AG04449 (cell line): Measurements from ENCODE around the gene LDB2.

Source experiments
- CTCF ChIA-PET: fragments of 350-600 bp; formaldehyde crosslinking; extraction: SDS; loops from one replicate; lab custom pipeline; 2021; ENCODE audit warnings: antibody characterized with exemption; lab: Yijun Ruan, JAX
- POLR2A ChIA-PET: fragments of 400-600, 350-600 bp; formaldehyde crosslinking; extraction: SDS; loops from one replicate; lab custom pipeline; 2020; ENCODE audit warnings: antibody characterized with exemption, inconsistent platforms; lab: Yijun Ruan, JAX
- DNase-seq: peaks from one replicate; pipeline ENCODE4 v3.0.0-alpha.2; 2010; ENCODE audit warnings: low read depth, low spot score
- H3K4me3 ChIP-seq: 2 replicates; pipeline ENCODE4 v1.5.1; 2011; ENCODE audit warnings: low read depth, mild to moderate bottlenecking, control low read depth, low read length
- TF ChIP-seq, protein P1 (sequence below): IDR thresholded peaks from one replicate; pipeline ENCODE4 v1.5.1; 2011; ENCODE audit warnings: mild to moderate bottlenecking, moderate library complexity, low read length, control low read depth, inconsistent platforms; ENCODE audit not compliant: insufficient read depth; ENCODE audit errors: missing control alignments

Gene LDB2

GRCh38 chr4:16672421-16672820, 226.0 kb downstream of the LDB2 start:
- CTCF ChIA-PET, result no interaction called here
- no peak for DNase-seq
- POLR2A ChIA-PET, result no interaction called here
- H3K4me3 ChIP-seq, result no peak overlapping the region
- TF ChIP-seq, protein P1, sequence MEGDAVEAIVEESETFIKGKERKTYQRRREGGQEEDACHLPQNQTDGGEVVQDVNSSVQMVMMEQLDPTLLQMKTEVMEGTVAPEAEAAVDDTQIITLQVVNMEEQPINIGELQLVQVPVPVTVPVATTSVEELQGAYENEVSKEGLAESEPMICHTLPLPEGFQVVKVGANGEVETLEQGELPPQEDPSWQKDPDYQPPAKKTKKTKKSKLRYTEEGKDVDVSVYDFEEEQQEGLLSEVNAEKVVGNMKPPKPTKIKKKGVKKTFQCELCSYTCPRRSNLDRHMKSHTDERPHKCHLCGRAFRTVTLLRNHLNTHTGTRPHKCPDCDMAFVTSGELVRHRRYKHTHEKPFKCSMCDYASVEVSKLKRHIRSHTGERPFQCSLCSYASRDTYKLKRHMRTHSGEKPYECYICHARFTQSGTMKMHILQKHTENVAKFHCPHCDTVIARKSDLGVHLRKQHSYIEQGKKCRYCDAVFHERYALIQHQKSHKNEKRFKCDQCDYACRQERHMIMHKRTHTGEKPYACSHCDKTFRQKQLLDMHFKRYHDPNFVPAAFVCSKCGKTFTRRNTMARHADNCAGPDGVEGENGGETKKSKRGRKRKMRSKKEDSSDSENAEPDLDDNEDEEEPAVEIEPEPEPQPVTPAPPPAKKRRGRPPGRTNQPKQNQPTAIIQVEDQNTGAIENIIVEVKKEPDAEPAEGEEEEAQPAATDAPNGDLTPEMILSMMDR, result no peak

- ChIA-PET CTCF (no interaction called here), POLR2A (no interaction called here)
- TF ChIP-seq, protein P1, result no peak
- no peak for DNase-seq
- no peak overlapping the region for H3K4me3 ChIP-seq
Observed at GRCh38 chr4:16671741-16672140, 226.7 kb downstream of the LDB2 start.

DNA sequence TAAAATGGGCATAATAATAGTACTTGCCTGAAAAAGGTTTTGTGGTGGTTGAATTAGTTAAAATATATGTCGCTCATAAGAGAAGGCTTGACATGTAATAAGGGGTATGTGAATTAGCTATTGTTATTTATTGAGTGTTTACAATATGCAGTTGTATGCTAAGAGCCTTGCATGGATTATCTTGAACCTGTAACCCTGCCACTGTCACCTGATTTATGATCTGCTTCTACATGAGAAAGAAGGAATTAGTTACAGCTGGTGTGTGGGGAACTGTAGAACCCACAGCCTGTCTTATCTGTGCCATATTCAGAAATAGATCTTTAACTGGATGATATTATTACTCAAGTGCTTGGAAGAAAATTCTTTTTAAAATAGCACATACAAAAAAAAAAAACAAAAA, 227.7 kb downstream of the LDB2 start:
- no peak for DNase-seq
- no peak overlapping the region for H3K4me3 ChIP-seq
- ChIA-PET CTCF (interaction anchor here (1.0 kb wide), 1 partner anchor 14 kb away, joined by 3 read pairs; no protein-coding TSS in a partner anchor), POLR2A (no interaction called here)
- TF ChIP-seq, protein P1, result no peak

DNA sequence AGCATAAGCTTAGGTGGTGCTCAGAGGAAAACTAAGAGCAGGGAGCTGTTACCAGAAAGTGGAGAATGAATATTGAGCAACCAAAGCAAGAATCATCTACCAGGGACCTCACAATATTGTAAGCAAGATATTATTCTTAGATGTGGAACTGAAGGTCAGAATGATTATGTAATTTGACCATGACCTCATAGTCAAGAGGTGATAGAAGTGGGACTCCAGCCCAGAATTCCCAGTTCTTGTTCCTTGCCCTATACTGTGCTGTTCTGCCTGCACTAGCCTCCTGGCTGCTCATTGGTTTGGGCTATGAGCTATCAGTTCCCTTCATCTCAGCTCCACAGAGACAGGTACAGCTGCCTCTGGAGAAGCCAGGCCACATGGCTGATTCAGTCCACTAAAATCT, 229.4 kb downstream of the LDB2 start:
- TF ChIP-seq, protein P1, result no peak
- ChIA-PET CTCF (interaction anchor here (1.0 kb wide), 2 partner anchors 14 to 95 kb away, joined by 3 read pairs; no protein-coding TSS in a partner anchor), POLR2A (no interaction called here)
- no peak for DNase-seq
- no peak overlapping the region for H3K4me3 ChIP-seq

- CTCF ChIA-PET, result interaction anchor here (1.0 kb wide), 2 partner anchors 15 to 95 kb away, joined by 3 read pairs; no protein-coding TSS in a partner anchor
- POLR2A ChIA-PET, result no interaction called here
- TF ChIP-seq, protein P1, result no peak
- DNase-seq, result no peak
- H3K4me3 ChIP-seq, result no peak overlapping the region
Observed at GRCh38 chr4:16668488-16668887, 230.0 kb downstream of the LDB2 start.

GRCh38 chr4:16667464-16667863, 231.0 kb downstream of the LDB2 start:
- peak; percentile 75 for DNase-seq
- ChIA-PET POLR2A (no interaction called here), CTCF (interaction anchor here (0.6 kb wide), 1 partner anchor 376 kb away, joined by 3 read pairs; no protein-coding TSS in a partner anchor)
- TF ChIP-seq, protein P1, result no peak
- no peak overlapping the region for H3K4me3 ChIP-seq
